HEK293 (cell line): ENCODE measurements around the gene CXADR.

Experiments
- CTCF ChIA-PET: fragments of 350-600 bp; formaldehyde crosslinking; extraction: SDS; loops from one replicate; lab custom pipeline; 2021; ENCODE audit warnings: antibody characterized with exemption; lab: Yijun Ruan, JAX
- POLR2A ChIA-PET: fragments of 300-600 bp; formaldehyde crosslinking; extraction: SDS; loops from one replicate; lab custom pipeline; 2020; ENCODE audit warnings: antibody characterized with exemption, inconsistent platforms; lab: Yijun Ruan, JAX
- H3K27ac ChIP-seq: fragments of 200-500 bp; sonication (Bioruptor generic); 2 replicates; pipeline ENCODE4 v1.5.1; 2014; ENCODE audit warnings: low read depth, low read length, control low read depth, inconsistent platforms; ENCODE audit errors: extremely low read depth
- H3K36me3 ChIP-seq, 2 experiments: fragments of 200-500 bp in 1 of 2; sonication (Bioruptor generic) in 1 of 2; 1 replicate in 1 of 2; 2 replicates in 1 of 2; pipeline ENCODE4 v1.5.1; 2014 to 2017; ENCODE audit warnings: inconsistent platforms in 2 of 2, low read length in 2 of 2; ENCODE audit not compliant: control insufficient read depth in 2 of 2, insufficient read depth in 1 of 2
- H3K4me1 ChIP-seq: fragments of 200-500 bp; sonication (Bioruptor generic); 2 replicates; pipeline ENCODE4 v1.5.1; 2014; ENCODE audit warnings: mild to moderate bottlenecking, low read length, inconsistent platforms; ENCODE audit not compliant: control insufficient read depth, insufficient read depth
- H3K4me3 ChIP-seq: 2 replicates; pipeline ENCODE4 v1.5.1; 2011; ENCODE audit warnings: low read depth, mild to moderate bottlenecking, control low read depth, low read length, moderate library complexity
- H3K9me3 ChIP-seq: fragments of 200-500 bp; sonication (Bioruptor generic); 2 replicates; pipeline ENCODE4 v1.5.1; 2014; ENCODE audit warnings: low read depth, low read length, inconsistent platforms; ENCODE audit not compliant: control insufficient read depth, insufficient read depth
- ELK4 ChIP-seq: IDR thresholded peaks from 2 replicates; pipeline ENCODE4 v1.6.1; 2011; ENCODE audit warnings: mild to moderate bottlenecking, low read depth, low read length, borderline replicate concordance
- GLIS2 ChIP-seq: fragments of 450-650 bp; formaldehyde crosslinking; IDR thresholded peaks from 2 replicates; pipeline ENCODE4 v1.5.1; 2016; ENCODE audit warnings: missing biosample characterization, missing genetic modification characterization
- MZF1 ChIP-seq: fragments of 450-650 bp; formaldehyde crosslinking; IDR thresholded peaks from 2 replicates; pipeline ENCODE4 v1.5.1; 2017; ENCODE audit warnings: missing biosample characterization, missing genetic modification characterization, borderline replicate concordance
- OSR2 ChIP-seq: fragments of 450-650 bp; formaldehyde crosslinking; IDR thresholded peaks from 2 replicates; pipeline ENCODE4 v1.5.1; 2016; ENCODE audit warnings: missing biosample characterization, missing genetic modification characterization
- SCRT1 ChIP-seq: fragments of 450-650 bp; formaldehyde crosslinking; IDR thresholded peaks from 2 replicates; pipeline ENCODE4 v1.5.1; 2016; ENCODE audit warnings: missing biosample characterization, missing genetic modification characterization, borderline replicate concordance
- ZFP3 ChIP-seq: fragments of 450-650 bp; formaldehyde crosslinking; IDR thresholded peaks from 2 replicates; pipeline ENCODE4 v1.5.1; 2016; ENCODE audit warnings: low read depth, missing biosample characterization, missing genetic modification characterization
- ZNF114 ChIP-seq: fragments of 450-650 bp; formaldehyde crosslinking; IDR thresholded peaks from 2 replicates; pipeline ENCODE4 v1.5.0; 2017; ENCODE audit warnings: missing biosample characterization, missing genetic modification characterization
- ZNF146 ChIP-seq: fragments of 450-650 bp; formaldehyde crosslinking; IDR thresholded peaks from 2 replicates; pipeline ENCODE4 v1.5.1; 2016; ENCODE audit warnings: missing biosample characterization, missing genetic modification characterization
- ZNF174 ChIP-seq: fragments of 450-650 bp; formaldehyde crosslinking; IDR thresholded peaks from 2 replicates; pipeline ENCODE4 v1.5.0; 2017; ENCODE audit warnings: missing biosample characterization, mild to moderate bottlenecking, missing genetic modification characterization
- ZNF211 ChIP-seq: fragments of 450-650 bp; formaldehyde crosslinking; IDR thresholded peaks from 2 replicates; pipeline ENCODE4 v1.5.1; 2016; ENCODE audit warnings: low read depth, missing biosample characterization, missing genetic modification characterization
- ZNF223 ChIP-seq: fragments of 450-650 bp; formaldehyde crosslinking; IDR thresholded peaks from 2 replicates; pipeline ENCODE4 v1.5.1; 2016; ENCODE audit warnings: missing biosample characterization, missing genetic modification characterization
- ZNF248 ChIP-seq: fragments of 450-650 bp; formaldehyde crosslinking; IDR thresholded peaks from 2 replicates; pipeline ENCODE4 v1.5.1; 2017; ENCODE audit warnings: missing biosample characterization, missing genetic modification characterization
- ZNF302 ChIP-seq: fragments of 450-650 bp; formaldehyde crosslinking; IDR thresholded peaks from 2 replicates; pipeline ENCODE4 v1.5.1; 2016; ENCODE audit warnings: missing biosample characterization, missing genetic modification characterization, low read depth
- ZNF341 ChIP-seq: fragments of 450-650 bp; formaldehyde crosslinking; IDR thresholded peaks from 2 replicates; pipeline ENCODE4; 2016; ENCODE audit warnings: low read depth, missing biosample characterization, missing genetic modification characterization
- ZNF366 ChIP-seq: fragments of 450-650 bp; formaldehyde crosslinking; conservative IDR thresholded peaks from 2 replicates; pipeline ENCODE4 v1.5.1; 2016; ENCODE audit warnings: missing biosample characterization, missing genetic modification characterization
- ZNF48 ChIP-seq: fragments of 450-650 bp; formaldehyde crosslinking; IDR thresholded peaks from 2 replicates; pipeline ENCODE4 v1.5.1; 2016; ENCODE audit warnings: missing biosample characterization, missing genetic modification characterization
- ZNF664 ChIP-seq: fragments of 450-650 bp; formaldehyde crosslinking; IDR thresholded peaks from 2 replicates; pipeline ENCODE4 v1.5.1; 2016; ENCODE audit warnings: missing biosample characterization, missing genetic modification characterization
- ZNF707 ChIP-seq: fragments of 450-650 bp; formaldehyde crosslinking; IDR thresholded peaks from 2 replicates; pipeline ENCODE4 v1.5.1; 2016; ENCODE audit warnings: missing biosample characterization, missing genetic modification characterization
- ZNF785 ChIP-seq: fragments of 450-650 bp; formaldehyde crosslinking; IDR thresholded peaks from 2 replicates; pipeline ENCODE4 v1.5.1; 2016; ENCODE audit warnings: missing biosample characterization, missing genetic modification characterization
- TF ChIP-seq, protein P1 (sequence below): fragments of 450-650 bp; formaldehyde crosslinking; IDR thresholded peaks from 2 replicates; pipeline ENCODE4 v1.5.1; 2016; ENCODE audit warnings: missing biosample characterization, missing genetic modification characterization
- TF ChIP-seq, protein P2 (sequence below): fragments of 450-650 bp; formaldehyde crosslinking; IDR thresholded peaks from 2 replicates; pipeline ENCODE4 v1.5.1; 2016; ENCODE audit warnings: missing biosample characterization, missing genetic modification characterization
- TF ChIP-seq, protein P3 (sequence below): fragments of 450-650 bp; formaldehyde crosslinking; IDR thresholded peaks from 2 replicates; pipeline ENCODE4 v1.5.1; 2016; ENCODE audit warnings: missing biosample characterization, missing genetic modification characterization

Gene CXADR

GRCh38 chr21:17472182-17472581 lies 40.7 kb upstream of the CXADR start:
- Histone ChIP-seq H3K9me3 (no peaks in the 10 kb centered on the region), H3K27ac (no peak overlapping the region), H3K4me3 (no peak overlapping the region), H3K4me1 (peaks cover 6% of the 10 kb centered on the region), H3K36me3 (no peaks in the 10 kb centered on the region)
- CTCF ChIA-PET: interaction anchor here (0.5 to 0.7 kb wide), 3 partner anchors 18 to 85 kb away, joined by 3 to 4 read pairs (median 3); no protein-coding TSS in a partner anchor
- no peak for TF ChIP-seq ZNF707 (tag by site-specific recombination)
- TF ChIP-seq ZNF302 (tag by site-specific recombination): no peak
- TF ChIP-seq, protein P1, sequence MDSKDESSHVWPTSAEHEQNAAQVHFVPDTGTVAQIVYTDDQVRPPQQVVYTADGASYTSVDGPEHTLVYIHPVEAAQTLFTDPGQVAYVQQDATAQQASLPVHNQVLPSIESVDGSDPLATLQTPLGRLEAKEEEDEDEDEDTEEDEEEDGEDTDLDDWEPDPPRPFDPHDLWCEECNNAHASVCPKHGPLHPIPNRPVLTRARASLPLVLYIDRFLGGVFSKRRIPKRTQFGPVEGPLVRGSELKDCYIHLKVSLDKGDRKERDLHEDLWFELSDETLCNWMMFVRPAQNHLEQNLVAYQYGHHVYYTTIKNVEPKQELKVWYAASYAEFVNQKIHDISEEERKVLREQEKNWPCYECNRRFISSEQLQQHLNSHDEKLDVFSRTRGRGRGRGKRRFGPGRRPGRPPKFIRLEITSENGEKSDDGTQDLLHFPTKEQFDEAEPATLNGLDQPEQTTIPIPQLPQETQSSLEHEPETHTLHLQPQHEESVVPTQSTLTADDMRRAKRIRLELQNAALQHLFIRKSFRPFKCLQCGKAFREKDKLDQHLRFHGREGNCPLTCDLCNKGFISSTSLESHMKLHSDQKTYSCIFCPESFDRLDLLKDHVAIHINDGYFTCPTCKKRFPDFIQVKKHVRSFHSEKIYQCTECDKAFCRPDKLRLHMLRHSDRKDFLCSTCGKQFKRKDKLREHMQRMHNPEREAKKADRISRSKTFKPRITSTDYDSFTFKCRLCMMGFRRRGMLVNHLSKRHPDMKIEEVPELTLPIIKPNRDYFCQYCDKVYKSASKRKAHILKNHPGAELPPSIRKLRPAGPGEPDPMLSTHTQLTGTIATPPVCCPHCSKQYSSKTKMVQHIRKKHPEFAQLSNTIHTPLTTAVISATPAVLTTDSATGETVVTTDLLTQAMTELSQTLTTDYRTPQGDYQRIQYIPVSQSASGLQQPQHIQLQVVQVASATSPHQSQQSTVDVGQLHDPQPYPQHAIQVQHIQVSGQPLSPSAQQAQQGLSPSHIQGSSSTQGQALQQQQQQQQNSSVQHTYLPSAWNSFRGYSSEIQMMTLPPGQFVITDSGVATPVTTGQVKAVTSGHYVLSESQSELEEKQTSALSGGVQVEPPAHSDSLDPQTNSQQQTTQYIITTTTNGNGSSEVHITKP (tag by site-specific recombination): no peak
- TF ChIP-seq ZNF341 (tag by site-specific recombination): no peak
- TF ChIP-seq ELK4: no peak
- TF ChIP-seq ZNF366 (tag by site-specific recombination): no peak
- TF ChIP-seq ZNF248 (tag by site-specific recombination): no peak
- TF ChIP-seq ZNF114 (tag by site-specific recombination): no peak
- no peak for TF ChIP-seq SCRT1
- TF ChIP-seq, protein P2, sequence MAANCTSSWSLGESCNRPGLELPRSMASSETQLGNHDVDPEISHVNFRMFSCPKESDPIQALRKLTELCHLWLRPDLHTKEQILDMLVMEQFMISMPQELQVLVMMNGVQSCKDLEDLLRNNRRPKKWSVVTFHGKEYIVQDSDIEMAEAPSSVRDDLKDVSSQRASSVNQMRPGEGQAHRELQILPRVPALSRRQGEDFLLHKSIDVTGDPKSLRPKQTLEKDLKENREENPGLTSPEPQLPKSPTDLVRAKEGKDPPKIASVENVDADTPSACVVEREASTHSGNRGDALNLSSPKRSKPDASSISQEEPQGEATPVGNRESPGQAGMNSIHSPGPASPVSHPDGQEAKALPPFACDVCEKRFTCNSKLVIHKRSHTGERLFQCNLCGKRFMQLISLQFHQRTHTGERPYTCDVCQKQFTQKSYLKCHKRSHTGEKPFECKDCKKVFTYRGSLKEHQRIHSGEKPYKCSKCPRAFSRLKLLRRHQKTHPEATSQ (tag by site-specific recombination): no peak
- no peak for TF ChIP-seq ZNF223 (tag by site-specific recombination)
- no peak for TF ChIP-seq MZF1
- TF ChIP-seq ZNF146: no peak
- POLR2A ChIA-PET: interaction anchor here (0.6 kb wide), 1 partner anchor 19 kb away, joined by 6 read pairs; no protein-coding TSS in a partner anchor

GRCh38 chr21:17472592-17473271 lies 40.1 kb upstream of the CXADR start:
- POLR2A ChIA-PET: interaction anchor here (0.6 kb wide), 1 partner anchor 20 kb away, joined by 6 read pairs; no protein-coding TSS in a partner anchor
- peaks cover 4% of the 10 kb centered on the region for H3K4me1 ChIP-seq
- TF ChIP-seq ZNF664: no peak
- TF ChIP-seq ZNF48 (tag by site-specific recombination): no peak
- TF ChIP-seq OSR2 (tag by site-specific recombination): no peak
- no peak for TF ChIP-seq ZNF785 (tag by site-specific recombination)
- TF ChIP-seq, protein P3, sequence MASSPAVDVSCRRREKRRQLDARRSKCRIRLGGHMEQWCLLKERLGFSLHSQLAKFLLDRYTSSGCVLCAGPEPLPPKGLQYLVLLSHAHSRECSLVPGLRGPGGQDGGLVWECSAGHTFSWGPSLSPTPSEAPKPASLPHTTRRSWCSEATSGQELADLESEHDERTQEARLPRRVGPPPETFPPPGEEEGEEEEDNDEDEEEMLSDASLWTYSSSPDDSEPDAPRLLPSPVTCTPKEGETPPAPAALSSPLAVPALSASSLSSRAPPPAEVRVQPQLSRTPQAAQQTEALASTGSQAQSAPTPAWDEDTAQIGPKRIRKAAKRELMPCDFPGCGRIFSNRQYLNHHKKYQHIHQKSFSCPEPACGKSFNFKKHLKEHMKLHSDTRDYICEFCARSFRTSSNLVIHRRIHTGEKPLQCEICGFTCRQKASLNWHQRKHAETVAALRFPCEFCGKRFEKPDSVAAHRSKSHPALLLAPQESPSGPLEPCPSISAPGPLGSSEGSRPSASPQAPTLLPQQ (tag by site-specific recombination): no peak
- TF ChIP-seq ZFP3 (tag by site-specific recombination): no peak
- TF ChIP-seq ZNF211 (tag by site-specific recombination): no peak
- TF ChIP-seq GLIS2 (tag by site-specific recombination): no peak
- no peak for TF ChIP-seq ZNF174 (tag by site-specific recombination)
- TF ChIP-seq, all 188 proteins: peak for 0
- Histone ChIP-seq H3K4me3 (no peak overlapping the region), H3K27ac (no peak overlapping the region), H3K36me3 (no peaks in the 10 kb centered on the region), H3K9me3 (no peaks in the 10 kb centered on the region)
- CTCF ChIA-PET: interaction anchor here (0.5 to 0.7 kb wide), 3 partner anchors 18 to 86 kb away, joined by 3 to 4 read pairs (median 3); no protein-coding TSS in a partner anchor
